RWPE2 (cell line): Measurements from ENCODE around the gene MAP4K3.
A peak's percentile ranks its signal among the peaks of the same experiment; 100 is the strongest.

Experiments
- ATAC-seq: fragments of 200-7000 bp; cut with Tn5 transposase; 3 replicates; pipeline ENCODE4 v1.9.1; 2021; ENCODE audit warnings: low read depth
- DNase-seq: peaks from one replicate; pipeline ENCODE4 v3.0.0-alpha.2; 2020; ENCODE audit warnings: low spot score
- H3K27ac ChIP-seq: fragments of 450-650 bp; 2 replicates; pipeline ENCODE4 v1.5.1; 2017; ENCODE audit warnings: mild to moderate bottlenecking; ENCODE audit not compliant: poor library complexity, severe bottlenecking
- H3K27me3 ChIP-seq: fragments of 250-450 bp; sonication (Bioruptor Pico); 2 replicates; pipeline ENCODE4 v1.5.1; 2021; ENCODE audit warnings: mild to moderate bottlenecking, moderate library complexity; ENCODE audit not compliant: insufficient read depth, poor library complexity, severe bottlenecking
- H3K36me3 ChIP-seq: fragments of 250-450 bp; sonication (Bioruptor Pico); 2 replicates; pipeline ENCODE4 v1.5.1; 2020; ENCODE audit warnings: low read depth, mild to moderate bottlenecking, moderate library complexity
- H3K4me1 ChIP-seq: fragments of 250-450 bp; sonication (Bioruptor Pico); 2 replicates; pipeline ENCODE4 v1.5.1; 2021; ENCODE audit warnings: mild to moderate bottlenecking, moderate library complexity; ENCODE audit not compliant: insufficient read depth, poor library complexity, severe bottlenecking
- H3K4me3 ChIP-seq: fragments of 250-450 bp; sonication (Bioruptor Pico); 2 replicates; pipeline ENCODE4 v1.5.1; 2021; ENCODE audit warnings: mild to moderate bottlenecking, moderate library complexity; ENCODE audit not compliant: severe bottlenecking
- H3K9me3 ChIP-seq: fragments of 250-450 bp; sonication (Bioruptor Pico); 2 replicates; pipeline ENCODE4 v1.5.1; 2021; ENCODE audit warnings: mild to moderate bottlenecking, moderate library complexity; ENCODE audit not compliant: severe bottlenecking
- CTCF ChIP-seq: fragments of 450-650 bp; IDR thresholded peaks from one replicate; pipeline ENCODE4 v1.5.1; 2017; ENCODE audit warnings: mild to moderate bottlenecking, moderate library complexity; ENCODE audit not compliant: poor library complexity, severe bottlenecking

Gene MAP4K3

GRCh38 chr2:39240758-39241157 is 196.3 kb downstream of the MAP4K3 start:
- Histone ChIP-seq H3K4me1 (no peaks in the 10 kb centered on the region), H3K27ac (no peak overlapping the region), H3K36me3 (no peaks in the 10 kb centered on the region), H3K4me3 (no peak overlapping the region), H3K27me3 (no peaks in the 10 kb centered on the region), H3K9me3 (no peaks in the 10 kb centered on the region)
- no peak for ATAC-seq
- TF ChIP-seq CTCF, result no peak
- no peak for DNase-seq

DNA sequence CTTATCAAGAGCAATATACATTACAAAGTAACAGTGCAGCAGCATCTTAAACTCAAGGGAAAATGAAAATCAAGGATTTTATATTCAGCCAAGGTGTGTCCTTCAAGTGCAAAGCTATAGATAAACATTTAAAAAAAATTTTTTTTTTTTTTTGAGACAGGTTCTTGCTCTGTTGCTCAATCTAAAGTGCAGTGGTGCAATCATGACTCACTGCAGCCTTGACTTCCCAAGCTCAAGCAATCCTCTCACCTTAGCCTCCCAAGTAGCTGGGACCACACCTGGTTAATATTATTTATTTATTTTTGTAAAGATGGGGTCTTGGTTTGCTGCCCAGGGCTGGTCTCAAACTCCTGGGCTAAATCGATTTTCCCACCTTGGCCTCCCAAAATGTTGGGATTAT is 202.3 kb downstream of the MAP4K3 start:
- no peak for TF ChIP-seq CTCF
- Histone ChIP-seq H3K9me3 (no peaks in the 10 kb centered on the region), H3K27ac (no peak overlapping the region), H3K36me3 (no peaks in the 10 kb centered on the region), H3K4me3 (no peak overlapping the region), H3K4me1 (no peaks in the 10 kb centered on the region), H3K27me3 (no peaks in the 10 kb centered on the region)
- DNase-seq (no peak), ATAC-seq (no peak)

GRCh38 chr2:39232141-39232540 is 204.9 kb downstream of the MAP4K3 start:
- no peak for ATAC-seq
- no peak for DNase-seq
- H3K4me1 ChIP-seq, result no peaks in the 10 kb centered on the region

DNA sequence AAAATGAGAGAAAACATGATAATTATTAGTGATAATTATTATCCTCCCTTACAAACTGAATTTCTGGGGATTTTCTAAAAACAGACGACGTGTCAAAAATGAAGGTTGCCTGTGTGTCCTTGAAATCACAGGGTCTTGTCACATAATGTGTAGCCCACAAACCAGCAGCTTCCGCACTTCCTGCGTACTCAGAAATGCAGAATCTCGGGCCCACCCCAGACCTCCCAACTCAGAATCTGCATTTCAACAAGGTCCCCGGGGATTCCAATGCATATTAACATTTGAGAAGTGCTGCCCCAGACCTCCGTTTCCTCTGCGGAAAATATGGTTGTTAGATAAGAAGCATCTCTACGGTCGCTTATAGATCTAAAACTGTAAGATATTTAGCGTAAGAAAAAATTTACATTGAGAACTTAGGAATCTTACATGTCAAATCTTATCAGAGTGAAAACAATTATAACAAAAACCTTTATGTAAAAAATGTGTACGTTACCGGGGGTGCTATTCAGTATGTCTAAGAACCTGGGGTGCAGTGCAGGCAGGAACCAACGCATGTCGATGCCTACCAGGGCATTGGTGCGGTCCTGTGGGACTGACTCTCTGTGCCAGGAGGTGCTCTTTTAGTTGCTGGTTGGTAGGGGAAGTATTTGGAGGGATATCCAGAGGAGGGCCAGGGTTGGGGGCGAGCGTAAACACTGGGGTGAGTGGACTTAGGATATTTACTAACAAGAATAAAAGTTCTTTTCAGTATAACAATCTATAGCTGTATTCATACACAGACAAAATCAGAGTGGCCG is 208.5 kb downstream of the MAP4K3 start:
- H3K27me3 ChIP-seq, result no peaks in the 10 kb centered on the region
- no peaks in the 10 kb centered on the region for H3K4me1 ChIP-seq
- peak; percentile 72 for TF ChIP-seq CTCF
- H3K4me3 ChIP-seq, result no peak overlapping the region
- ATAC-seq (no peak), DNase-seq (no peak)
- no peaks in the 10 kb centered on the region for H3K36me3 ChIP-seq
- H3K27ac ChIP-seq, result no peak overlapping the region
- no peaks in the 10 kb centered on the region for H3K9me3 ChIP-seq

More at GRCh38 chr2:39232141-39232540, 204.9 kb downstream of the MAP4K3 start:
- Histone ChIP-seq H3K4me3 (no peak overlapping the region), H3K27ac (no peak overlapping the region), H3K27me3 (no peaks in the 10 kb centered on the region), H3K36me3 (no peaks in the 10 kb centered on the region), H3K9me3 (no peaks in the 10 kb centered on the region)
- no peak for TF ChIP-seq CTCF
